WERI-Rb-1 (cell line): ENCODE measurements around the gene ROR2.

Source experiments
- DNase-seq: peaks from one replicate; pipeline ENCODE4 v3.0.0-alpha.2; 2020
- H3K27ac ChIP-seq: fragments of 250-450 bp; sonication (Bioruptor Pico); 2 replicates; pipeline ENCODE4 v1.5.1; 2020; ENCODE audit warnings: mild to moderate bottlenecking, moderate library complexity
- H3K27me3 ChIP-seq: fragments of 250-450 bp; sonication (Bioruptor Pico); 2 replicates; pipeline ENCODE4 v1.5.1; 2021; ENCODE audit warnings: mild to moderate bottlenecking, low read depth, moderate library complexity; ENCODE audit not compliant: insufficient read depth, severe bottlenecking
- H3K36me3 ChIP-seq: fragments of 250-450 bp; sonication (Bioruptor Pico); 2 replicates; pipeline ENCODE4 v1.5.1; 2020; ENCODE audit warnings: mild to moderate bottlenecking, moderate library complexity
- H3K4me3 ChIP-seq: 2 replicates; pipeline ENCODE4 v1.5.1; 2011; ENCODE audit warnings: low read depth, mild to moderate bottlenecking, control low read depth, low read length
- H3K9me3 ChIP-seq: fragments of 250-450 bp; sonication (Bioruptor Pico); 2 replicates; pipeline ENCODE4 v1.5.1; 2021; ENCODE audit warnings: mild to moderate bottlenecking, moderate library complexity; ENCODE audit not compliant: severe bottlenecking
- CTCF ChIP-seq: IDR thresholded peaks from 2 replicates; pipeline ENCODE4 v1.5.1; 2011; ENCODE audit warnings: low read depth, mild to moderate bottlenecking, control low read depth, inconsistent platforms, low read length

The ROR2 gene

GRCh38 chr9:91867740-91868139, 82.3 kb downstream of the ROR2 start:
- no peak for DNase-seq
- no peak for TF ChIP-seq CTCF
- no peaks in the 10 kb centered on the region for H3K27me3 ChIP-seq
- H3K27ac ChIP-seq: no peak overlapping the region
- H3K4me3 ChIP-seq: no peak overlapping the region
- H3K36me3 ChIP-seq: peaks cover under 1% of the 10 kb centered on the region; the same call in 1 of the 2 replicates
- H3K9me3 ChIP-seq: no peaks in the 10 kb centered on the region

GRCh38 chr9:91865041-91865440, 85.0 kb downstream of the ROR2 start:
- no peaks in the 10 kb centered on the region for H3K27me3 ChIP-seq
- no peak overlapping the region for H3K4me3 ChIP-seq
- peak overlapping the region; percentile 29; the same call in 1 of the 2 replicates for H3K27ac ChIP-seq
- no peaks in the 10 kb centered on the region for H3K36me3 ChIP-seq
- DNase-seq: no peak
- H3K9me3 ChIP-seq: no peaks in the 10 kb centered on the region
- no peak for TF ChIP-seq CTCF

GRCh38 chr9:91864380-91864779, 85.6 kb downstream of the ROR2 start:
- no peaks in the 10 kb centered on the region for H3K27me3 ChIP-seq
- DNase-seq: no peak
- TF ChIP-seq CTCF: no peak

GRCh38 chr9:91863469-91863868, 86.6 kb downstream of the ROR2 start:
- H3K4me3 ChIP-seq: no peak overlapping the region
- no peaks in the 10 kb centered on the region for H3K9me3 ChIP-seq
- no peak for TF ChIP-seq CTCF
- H3K27ac ChIP-seq: no peak overlapping the region
- H3K27me3 ChIP-seq: no peaks in the 10 kb centered on the region
- no peaks in the 10 kb centered on the region for H3K36me3 ChIP-seq
- DNase-seq: no peak

More at GRCh38 chr9:91864380-91864779, 85.6 kb downstream of the ROR2 start:
- Histone ChIP-seq H3K9me3 (no peaks in the 10 kb centered on the region), H3K36me3 (no peaks in the 10 kb centered on the region), H3K4me3 (no peak overlapping the region), H3K27ac (no peak overlapping the region)

- no peaks in the 10 kb centered on the region for H3K27me3 ChIP-seq
- TF ChIP-seq CTCF: no peak
- DNase-seq: peak; percentile 72
- H3K27ac ChIP-seq: peak overlapping the region; percentile 94
- H3K36me3 ChIP-seq: no peaks in the 10 kb centered on the region
- no peaks in the 10 kb centered on the region for H3K9me3 ChIP-seq
- no peak overlapping the region for H3K4me3 ChIP-seq
These were observed 91.6 kb downstream of the ROR2 start for GRCh38 chr9:91858213-91859030.
